Ishikawa (cell line): ENCODE results near the gene ENDOU.

Experiments used
- CEBPB ChIP-seq: IDR thresholded peaks from 2 replicates; pipeline ENCODE4 v1.6.1; 2012
- CREB1 ChIP-seq: IDR thresholded peaks from 2 replicates; pipeline ENCODE4 v1.6.1; 2012; ENCODE audit warnings: low read depth
- EP300 ChIP-seq: IDR thresholded peaks from 2 replicates; pipeline ENCODE4 v1.6.1; 2012; ENCODE audit warnings: borderline replicate concordance
- FOXM1 ChIP-seq: IDR thresholded peaks from 2 replicates; pipeline ENCODE4 v1.6.1; 2012; ENCODE audit warnings: low read depth, borderline replicate concordance
- RAD21 ChIP-seq: IDR thresholded peaks from 2 replicates; pipeline ENCODE4 v1.6.1; 2012; ENCODE audit warnings: low read depth
- TAF1 ChIP-seq: IDR thresholded peaks from 2 replicates; pipeline ENCODE4 v1.6.1; 2012; ENCODE audit warnings: low read depth, mild to moderate bottlenecking
- TCF12 ChIP-seq: IDR thresholded peaks from 2 replicates; pipeline ENCODE4 v1.6.1; 2012; ENCODE audit warnings: low read depth
- TEAD4 ChIP-seq: IDR thresholded peaks from 2 replicates; pipeline ENCODE4 v1.6.1; 2012
- YY1 ChIP-seq: IDR thresholded peaks from 2 replicates; pipeline ENCODE4 v1.6.1; 2012; ENCODE audit warnings: low read depth
- TF ChIP-seq, protein P1 (sequence below): IDR thresholded peaks from 2 replicates; pipeline ENCODE4 v1.6.1; 2012; ENCODE audit warnings: low read depth, mild to moderate bottlenecking
- TF ChIP-seq, protein P2 (sequence below): IDR thresholded peaks from 2 replicates; pipeline ENCODE4 v1.6.1; 2012
- TF ChIP-seq, protein P3 (sequence below): IDR thresholded peaks from 2 replicates; pipeline ENCODE4 v1.6.1; 2012

DNA sequence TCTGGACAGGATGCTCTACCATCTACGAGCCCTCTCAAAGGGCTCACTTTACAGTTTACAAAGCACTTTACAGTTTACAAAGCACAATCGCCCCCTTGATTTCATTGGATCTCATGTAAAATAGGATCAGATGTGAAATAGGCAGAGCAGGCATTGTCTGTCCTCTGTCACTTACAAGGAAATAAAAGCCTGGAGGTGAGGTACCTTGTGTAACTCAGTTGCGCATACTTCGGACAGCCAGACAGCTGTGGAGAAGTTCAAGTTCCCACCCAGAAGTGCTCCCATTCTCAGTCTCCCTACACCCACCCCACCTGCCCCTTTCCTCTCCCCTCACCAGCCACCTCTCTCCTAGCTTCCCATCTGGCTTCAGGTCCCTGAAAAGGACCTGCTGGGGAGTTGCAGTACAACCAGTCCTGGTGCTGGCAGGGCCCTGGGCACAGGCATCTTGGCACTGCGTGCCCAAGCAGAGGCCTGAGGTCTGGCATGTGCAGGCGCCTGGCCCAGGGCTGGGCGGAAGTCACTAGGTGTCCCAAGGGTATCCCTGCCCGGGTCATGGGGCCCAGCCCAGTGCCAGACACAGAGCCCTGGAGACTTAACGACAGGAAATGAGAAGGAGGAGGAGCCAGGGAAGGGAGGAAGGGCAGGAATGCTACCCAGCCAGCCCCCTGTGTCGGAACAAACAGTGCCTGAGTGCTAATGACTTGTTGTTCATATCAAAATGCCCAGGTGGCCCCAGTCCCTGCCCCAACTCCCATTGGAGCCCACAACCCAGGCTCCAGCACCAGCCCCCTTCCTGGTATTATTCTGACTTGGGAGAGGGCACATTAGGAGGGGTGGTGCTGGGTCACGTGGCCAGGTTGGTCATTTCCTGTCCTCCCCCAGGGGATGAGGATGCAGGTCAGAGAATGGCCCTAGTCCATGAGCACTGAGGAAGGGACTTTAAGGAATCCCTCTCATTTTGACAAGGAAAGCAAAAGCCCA lies 28.0 kb upstream of the ENDOU start:
- TF ChIP-seq, protein P1, sequence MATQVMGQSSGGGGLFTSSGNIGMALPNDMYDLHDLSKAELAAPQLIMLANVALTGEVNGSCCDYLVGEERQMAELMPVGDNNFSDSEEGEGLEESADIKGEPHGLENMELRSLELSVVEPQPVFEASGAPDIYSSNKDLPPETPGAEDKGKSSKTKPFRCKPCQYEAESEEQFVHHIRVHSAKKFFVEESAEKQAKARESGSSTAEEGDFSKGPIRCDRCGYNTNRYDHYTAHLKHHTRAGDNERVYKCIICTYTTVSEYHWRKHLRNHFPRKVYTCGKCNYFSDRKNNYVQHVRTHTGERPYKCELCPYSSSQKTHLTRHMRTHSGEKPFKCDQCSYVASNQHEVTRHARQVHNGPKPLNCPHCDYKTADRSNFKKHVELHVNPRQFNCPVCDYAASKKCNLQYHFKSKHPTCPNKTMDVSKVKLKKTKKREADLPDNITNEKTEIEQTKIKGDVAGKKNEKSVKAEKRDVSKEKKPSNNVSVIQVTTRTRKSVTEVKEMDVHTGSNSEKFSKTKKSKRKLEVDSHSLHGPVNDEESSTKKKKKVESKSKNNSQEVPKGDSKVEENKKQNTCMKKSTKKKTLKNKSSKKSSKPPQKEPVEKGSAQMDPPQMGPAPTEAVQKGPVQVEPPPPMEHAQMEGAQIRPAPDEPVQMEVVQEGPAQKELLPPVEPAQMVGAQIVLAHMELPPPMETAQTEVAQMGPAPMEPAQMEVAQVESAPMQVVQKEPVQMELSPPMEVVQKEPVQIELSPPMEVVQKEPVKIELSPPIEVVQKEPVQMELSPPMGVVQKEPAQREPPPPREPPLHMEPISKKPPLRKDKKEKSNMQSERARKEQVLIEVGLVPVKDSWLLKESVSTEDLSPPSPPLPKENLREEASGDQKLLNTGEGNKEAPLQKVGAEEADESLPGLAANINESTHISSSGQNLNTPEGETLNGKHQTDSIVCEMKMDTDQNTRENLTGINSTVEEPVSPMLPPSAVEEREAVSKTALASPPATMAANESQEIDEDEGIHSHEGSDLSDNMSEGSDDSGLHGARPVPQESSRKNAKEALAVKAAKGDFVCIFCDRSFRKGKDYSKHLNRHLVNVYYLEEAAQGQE: no peak
- TF ChIP-seq, protein P2, sequence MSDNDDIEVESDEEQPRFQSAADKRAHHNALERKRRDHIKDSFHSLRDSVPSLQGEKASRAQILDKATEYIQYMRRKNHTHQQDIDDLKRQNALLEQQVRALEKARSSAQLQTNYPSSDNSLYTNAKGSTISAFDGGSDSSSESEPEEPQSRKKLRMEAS: peak; percentile 75
- no peak for TF ChIP-seq CEBPB
- no peak for TF ChIP-seq RAD21
- TF ChIP-seq TCF12: peak; percentile 95
- peak; percentile 74 for TF ChIP-seq FOXM1
- peak; percentile 88 for TF ChIP-seq TEAD4
- TF ChIP-seq, protein P3, sequence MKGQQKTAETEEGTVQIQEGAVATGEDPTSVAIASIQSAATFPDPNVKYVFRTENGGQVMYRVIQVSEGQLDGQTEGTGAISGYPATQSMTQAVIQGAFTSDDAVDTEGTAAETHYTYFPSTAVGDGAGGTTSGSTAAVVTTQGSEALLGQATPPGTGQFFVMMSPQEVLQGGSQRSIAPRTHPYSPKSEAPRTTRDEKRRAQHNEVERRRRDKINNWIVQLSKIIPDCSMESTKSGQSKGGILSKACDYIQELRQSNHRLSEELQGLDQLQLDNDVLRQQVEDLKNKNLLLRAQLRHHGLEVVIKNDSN: peak; percentile 97
- peak; percentile 32; the same call in 1 of the 2 replicates for TF ChIP-seq CREB1
- TF ChIP-seq YY1: 0 out of 2 replicates have a peak, but pooled peaks have one; percentile 21
- TF ChIP-seq EP300: peak; percentile 95
- no peak for TF ChIP-seq TAF1
